Activated CD8-positive, alpha-beta memory T cell treated with anti-CD3 and anti-CD28 coated beads, Interleukin-2, amount 50 U/mL, for 24 hours (primary cell): ENCODE results near the gene ACRBP.

Source experiments
- DNase-seq: peaks from one replicate; pipeline ENCODE4 v3.0.0-alpha.2; 2020; ENCODE audit errors: extremely low read depth

ACRBP gene

GRCh38 chr12:6647083-6647604 is at the start of gene ACRBP:
TSS of gene ACRBP (minus strand) at chr12:6647432. CDS start at chr12:6647366, 66 bp downstream.
- no peak for DNase-seq

DNA sequence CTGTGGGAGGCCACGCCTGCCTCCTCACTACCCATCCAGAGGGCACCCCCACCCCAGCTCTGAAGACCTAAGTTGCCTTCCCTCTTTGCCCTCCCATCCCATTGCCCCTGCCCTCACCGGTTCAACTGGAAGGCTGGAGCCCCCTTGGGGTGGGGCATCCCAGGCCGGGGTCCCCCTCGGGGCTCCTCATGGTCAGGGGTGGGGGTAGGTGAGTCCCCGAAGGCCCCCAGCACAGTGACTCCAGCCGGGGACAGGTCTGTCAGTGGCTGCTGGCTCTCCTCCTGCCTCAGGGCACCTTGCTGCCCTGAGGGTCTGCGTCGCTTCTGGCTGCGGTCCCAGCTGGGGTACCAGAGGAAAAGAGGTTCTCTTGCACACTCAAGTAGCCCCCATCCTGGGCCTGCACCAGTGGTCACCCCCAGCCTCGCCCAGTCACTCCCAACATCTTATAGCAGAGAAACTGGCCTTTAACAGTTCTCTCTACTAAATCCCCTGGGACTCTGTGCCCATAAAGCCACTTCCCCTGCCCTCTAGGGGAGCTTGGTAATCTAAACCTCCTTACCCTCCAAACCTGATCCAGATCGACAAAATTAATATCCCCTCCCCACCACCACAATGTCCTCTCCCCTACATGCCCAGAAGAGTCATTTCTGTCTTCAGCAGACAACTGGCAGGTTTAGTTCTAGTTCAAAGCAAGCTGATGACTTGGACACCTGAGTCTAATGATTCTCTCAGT is 48.2 kb upstream of the ACRBP start:
- DNase-seq: no peak

DNA sequence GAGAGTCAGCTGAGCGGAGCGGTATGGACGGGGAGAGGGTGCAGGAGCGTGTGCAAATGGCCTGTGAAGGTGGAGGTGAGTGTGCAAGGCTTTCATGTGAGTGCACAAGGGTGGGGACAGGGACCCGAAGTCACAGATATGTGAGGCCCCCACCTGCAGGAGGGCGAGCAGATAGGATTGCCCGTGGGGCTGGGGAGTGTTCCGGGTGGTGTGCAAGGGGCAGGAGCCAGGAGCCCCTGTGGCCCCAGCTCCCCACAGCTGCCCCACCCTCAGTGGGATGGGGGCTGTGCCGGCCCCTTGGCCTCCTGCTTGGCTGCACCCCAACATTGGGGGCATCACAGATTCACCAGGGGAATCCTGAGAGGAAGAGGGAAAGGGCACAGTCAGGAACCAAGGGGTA is 47.5 kb upstream of the ACRBP start:
- no peak for DNase-seq

DNA sequence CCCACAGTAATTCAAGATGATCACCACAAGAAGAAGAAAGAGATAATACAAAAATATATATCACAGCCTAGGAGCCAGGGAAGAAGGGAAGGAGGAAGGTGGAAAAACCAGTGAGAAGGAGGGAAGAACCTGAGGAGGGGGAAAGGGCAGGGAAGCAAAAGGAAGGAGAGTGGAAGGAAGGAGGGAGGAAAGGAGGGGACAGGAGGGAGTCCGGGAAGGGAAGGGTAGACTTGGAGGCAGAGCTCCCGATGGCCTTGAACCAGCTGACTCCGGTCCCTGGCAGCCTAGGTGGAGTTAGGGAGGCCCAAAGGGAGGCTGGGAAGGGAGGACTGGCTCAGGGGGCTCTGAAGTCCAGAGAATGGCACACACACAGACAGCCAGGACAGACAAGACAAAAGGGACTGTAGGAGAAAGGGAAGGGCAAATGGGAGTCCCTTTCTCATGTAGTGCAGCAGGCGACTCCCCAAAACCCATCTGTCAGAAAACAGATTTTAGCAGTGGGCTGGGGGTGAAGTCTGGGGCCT is 46.7 kb upstream of the ACRBP start:
- DNase-seq: no peak

DNA sequence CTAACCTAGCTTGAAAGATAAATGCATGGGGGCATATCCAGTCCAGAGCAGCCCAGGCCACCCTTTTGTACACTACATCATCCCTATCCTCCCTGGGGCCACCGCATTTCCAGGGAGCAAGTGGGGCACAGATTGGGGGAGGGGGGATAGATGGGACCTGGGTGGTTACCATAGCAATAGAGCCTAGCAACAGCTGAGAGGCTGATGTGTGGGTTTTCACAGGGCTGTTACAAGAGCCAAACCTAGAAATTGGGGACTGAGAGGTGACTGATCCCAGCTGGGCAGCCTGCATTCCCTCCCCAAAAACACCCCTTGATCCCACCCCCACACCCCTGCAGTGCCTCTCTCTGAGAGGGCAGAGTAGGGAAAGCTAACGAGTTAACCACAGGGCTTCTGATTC is 45.7 kb upstream of the ACRBP start:
- DNase-seq: no peak

- DNase-seq: no peak
These were observed 44.2 kb upstream of the ACRBP start for GRCh38 chr12:6691473-6691872.

DNA sequence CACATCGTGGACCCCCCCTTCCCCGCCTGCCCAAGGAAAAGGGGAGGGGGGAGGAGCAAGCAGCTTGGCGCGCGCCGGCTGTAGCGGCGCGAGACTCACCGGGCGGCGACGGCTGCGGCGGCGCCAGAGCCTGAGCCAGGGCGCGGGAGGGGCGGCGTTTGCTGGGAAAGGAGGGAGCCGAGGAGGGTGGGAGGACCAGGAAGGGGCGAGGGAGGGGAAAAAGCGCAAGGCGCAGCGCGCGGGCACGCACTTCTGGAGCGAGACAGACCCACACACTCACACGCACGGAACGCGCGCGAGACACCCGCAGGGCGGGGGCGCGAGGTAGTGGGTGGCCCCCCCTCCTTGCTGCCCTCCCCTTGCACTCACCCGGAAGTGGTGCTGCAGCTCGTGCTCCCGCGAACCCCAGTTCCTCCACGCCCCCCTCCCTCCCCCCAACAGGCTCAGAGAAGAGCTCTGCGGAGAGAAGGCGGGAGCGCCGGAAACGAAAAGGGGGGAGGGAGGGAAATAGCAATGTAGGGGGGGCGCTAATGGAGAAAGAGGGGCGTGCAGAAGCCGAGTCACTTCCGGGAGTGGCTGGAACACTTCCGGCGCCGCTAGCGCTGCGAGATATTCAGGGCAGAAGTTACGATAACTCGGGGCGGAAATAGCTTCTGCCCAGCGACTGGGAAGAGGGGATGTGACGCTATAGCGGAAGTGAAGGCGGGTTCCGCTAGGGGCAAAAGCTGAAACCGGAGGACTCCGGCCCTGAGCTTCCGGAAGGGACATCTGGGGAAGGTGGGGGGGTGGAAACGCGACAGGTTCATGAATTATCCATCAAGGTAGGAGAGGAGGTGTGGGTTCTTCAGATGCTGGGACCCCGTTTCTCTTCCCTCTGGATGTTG is 42.0 kb upstream of the ACRBP start, which contains the start of gene ZNF384:
TSS of gene ZNF384 (minus strand) at position 377 of the 884 bp plus-strand sequence. CDS start 9,855 bp downstream, outside the sequence.
- DNase-seq: peak; percentile 94

- DNase-seq: no peak
These were observed 41.3 kb upstream of the ACRBP start for GRCh38 chr12:6688543-6688998.

DNA sequence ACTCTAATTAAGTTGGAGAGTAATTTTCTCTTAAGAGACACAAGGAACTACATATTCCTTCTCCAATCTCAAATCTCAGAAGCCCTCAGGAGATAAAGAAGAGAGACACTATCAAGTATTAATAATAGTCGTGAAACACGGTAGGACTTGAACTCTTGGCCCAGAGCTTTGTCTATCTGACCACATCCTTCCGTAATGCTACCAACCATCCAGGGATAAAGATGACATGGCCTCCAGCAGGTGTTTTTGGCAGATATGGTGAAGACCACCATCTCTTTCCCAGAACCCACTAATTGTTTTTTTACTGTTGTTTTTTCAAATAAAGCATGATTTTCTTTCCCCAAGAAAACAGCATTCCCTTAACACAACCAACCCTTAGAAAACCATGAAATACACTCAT is 38.6 kb upstream of the ACRBP start:
- no peak for DNase-seq

- DNase-seq: no peak
These were observed 37.4 kb upstream of the ACRBP start for GRCh38 chr12:6684609-6685008.

GRCh38 chr12:6676962-6677361 is 29.7 kb upstream of the ACRBP start:
- DNase-seq: no peak

DNA sequence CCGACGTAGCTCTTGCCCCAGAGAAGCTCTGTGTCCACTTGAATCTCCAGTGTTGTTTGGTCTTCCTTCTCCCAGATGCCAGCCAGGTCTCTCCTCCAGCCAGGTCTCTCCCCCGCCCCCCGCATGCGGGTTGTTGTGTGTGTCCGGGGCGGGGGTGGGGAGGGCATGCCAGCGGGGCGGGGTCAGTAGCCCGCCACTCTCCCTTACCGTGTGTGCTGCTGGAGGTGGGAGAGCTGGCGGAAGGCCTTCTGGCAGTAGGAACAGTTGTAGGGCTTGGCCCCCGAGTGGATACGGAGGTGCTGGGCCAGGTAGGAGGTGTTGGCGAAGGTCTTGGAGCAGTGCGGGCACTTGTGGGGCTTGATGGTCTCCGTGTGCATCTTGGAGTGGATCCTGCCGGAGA is 24.9 kb upstream of the ACRBP start:
- DNase-seq: no peak

GRCh38 chr12:6667559-6668210 is 20.5 kb upstream of the ACRBP start:
- DNase-seq: no peak

DNA sequence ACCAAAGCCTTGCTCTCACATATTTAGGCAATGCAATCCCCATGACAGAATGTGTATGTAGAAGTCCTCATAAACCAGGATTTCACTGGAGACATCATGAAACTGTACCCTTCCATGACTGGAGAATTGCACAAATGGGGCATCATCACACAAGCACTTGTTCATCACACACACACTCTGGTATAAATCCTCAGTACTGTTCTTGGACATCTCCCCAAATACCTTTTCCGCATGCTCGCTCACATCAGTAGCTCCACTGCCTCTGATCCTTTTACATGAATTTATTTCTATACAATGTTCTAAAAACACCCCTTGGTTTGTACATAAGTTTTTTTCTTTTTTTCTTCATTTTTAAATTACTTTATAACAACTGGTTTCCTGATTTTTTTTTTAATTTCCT is 19.0 kb upstream of the ACRBP start:
- DNase-seq: no peak

DNA sequence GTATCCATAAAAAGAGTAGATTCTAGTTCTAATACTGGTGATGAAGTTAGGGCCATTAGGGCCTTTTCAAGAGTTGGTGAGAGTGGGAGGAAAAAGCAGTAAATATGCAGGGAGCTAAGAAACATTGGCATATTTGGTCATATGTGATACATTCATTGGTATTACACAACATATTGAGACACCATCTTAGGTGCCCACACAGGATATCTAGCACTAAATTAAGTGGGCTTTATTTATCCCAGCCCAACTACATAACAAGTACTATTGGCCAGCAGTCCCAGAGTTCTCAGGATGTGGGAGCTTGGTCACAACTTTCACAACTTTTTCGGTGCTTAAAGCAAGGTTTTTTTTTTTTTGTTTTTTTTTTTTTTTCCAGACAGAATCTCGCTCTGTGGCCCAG is 17.7 kb upstream of the ACRBP start:
- no peak for DNase-seq

DNA sequence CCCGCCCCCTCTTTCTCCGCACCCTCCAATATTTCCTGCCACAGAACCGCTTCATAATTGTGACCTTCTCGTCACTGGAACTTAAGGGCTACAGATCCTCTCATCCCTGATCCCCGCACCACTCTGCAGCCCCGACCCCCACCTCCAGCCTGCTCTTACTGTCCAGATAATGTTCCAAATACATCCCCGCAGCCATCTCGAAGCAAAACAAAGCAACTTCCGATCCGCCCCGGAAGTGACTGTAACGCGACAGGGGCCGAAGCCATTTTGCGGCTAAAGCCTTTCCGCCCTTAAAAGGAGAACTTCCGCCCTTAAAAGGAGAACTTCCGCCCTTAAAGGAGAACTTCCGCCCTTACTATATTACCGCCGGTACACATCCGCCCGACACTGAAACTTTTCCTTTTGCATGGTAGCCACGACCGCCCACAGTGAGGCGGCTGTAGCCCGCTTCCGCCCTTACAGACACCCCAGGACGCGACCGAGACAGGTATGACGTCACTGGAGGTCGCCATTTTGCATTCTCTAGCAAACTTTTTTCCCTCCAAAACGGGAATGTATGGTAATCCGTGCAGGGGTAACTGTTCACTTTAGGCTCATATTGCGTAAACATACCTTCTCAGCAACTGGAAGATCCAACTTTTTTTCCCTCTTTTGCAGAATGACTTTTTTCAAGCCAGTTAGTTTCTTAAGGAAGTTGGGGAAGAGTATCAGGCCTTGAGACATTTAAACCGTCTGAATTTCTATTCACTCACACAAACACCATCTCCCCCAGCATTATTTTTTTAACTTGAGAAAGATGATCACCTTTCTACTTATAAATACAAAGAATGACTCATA is 15.9 kb upstream of the ACRBP start, which contains the start of gene ING4:
TSS of gene ING4 (minus strand) at position 214 of the 837 bp plus-strand sequence. CDS start at position 196, 18 bp downstream.
- peak; percentile 88 for DNase-seq

DNA sequence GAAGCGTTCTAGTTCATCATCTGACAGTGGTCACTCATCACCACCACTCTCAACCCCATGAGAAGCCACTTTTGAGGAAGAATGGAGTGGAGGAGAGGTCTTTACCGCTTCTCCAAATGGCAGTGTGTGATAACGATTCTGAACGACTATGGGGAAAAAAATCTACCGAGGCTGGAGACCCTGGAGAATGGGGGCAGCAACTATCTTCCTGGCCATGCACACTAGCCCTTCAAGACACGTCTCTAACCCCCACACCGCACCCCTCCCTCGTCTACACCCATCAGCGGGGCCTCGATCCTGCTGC is 15.3 kb upstream of the ACRBP start:
- no peak for DNase-seq

DNA sequence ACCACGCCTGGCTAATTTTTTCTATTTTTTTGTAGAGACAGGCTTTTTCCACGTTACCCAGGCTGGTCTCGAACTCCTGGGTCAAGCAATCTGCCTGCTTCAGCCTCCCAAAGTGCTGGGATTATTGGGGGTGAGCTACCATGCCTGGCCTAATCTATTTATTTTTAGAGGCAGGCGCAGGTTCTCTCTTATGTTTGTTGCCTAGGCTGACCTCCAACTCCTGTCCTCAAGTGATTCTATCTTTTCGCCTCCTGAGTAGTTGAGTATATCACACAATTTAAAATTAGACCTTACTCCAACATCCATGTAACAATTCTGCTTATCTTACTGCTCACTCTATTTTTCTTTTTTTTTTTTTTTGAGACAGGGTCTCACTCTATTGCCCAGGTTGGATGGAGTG is 6.8 kb upstream of the ACRBP start:
- no peak for DNase-seq

DNA sequence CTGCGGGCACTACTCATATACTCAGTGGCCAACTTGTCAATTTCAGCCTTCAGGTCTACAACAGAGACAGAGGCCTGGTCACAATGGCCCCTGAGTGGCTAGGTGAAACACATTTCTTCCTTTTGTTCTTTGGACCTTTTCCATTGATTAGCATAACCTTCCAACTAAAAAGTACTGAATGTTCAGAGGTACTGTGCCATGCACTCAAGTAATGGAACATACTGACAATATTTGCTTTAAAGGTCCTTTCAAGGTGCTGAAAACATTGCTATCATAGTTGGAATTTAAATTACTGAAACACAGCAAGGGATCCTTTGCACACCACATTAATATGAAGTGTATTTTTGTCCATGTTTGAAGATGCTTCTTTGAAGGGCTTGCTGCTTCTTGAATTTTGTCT is 6.1 kb upstream of the ACRBP start:
- no peak for DNase-seq

DNA sequence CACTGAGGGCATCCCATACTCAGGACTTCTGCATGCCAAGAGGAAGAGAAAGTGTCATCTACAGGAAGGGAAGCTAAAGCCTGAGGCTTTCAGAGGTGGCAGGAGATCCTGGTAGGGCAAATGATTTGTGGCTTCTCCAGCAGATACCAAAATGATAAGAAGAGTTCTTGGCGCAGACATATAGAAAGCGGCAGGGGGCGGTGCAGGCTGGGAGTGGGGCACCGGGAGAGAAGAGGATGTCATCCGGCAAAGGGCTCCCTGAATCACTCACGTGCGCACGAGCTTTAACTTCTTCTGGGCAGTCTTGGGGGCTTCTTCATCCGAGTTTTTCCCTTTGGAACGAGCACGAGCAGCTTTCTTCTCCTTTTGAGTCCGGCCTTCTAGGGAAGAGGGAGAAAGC is 5.2 kb upstream of the ACRBP start:
- DNase-seq: no peak

DNA sequence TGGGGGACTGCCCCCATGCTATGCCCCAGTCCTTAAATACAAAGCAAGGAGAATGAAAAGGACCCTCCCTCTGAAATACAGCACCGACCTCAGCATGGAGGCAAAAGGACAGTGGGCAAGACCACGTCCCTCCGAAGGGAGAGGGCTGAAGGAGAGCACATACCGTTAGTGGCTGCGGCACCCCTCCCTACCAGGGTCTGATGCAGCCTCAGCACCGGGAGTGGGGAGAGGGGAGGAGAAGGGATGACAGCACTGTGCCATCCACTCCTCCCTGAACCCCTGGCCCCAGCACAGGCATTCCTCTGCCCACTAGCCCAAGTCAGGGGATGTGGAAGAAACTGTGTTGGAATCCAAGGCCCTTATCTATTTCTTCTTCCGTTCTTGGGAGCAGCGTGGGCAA is 3.6 kb upstream of the ACRBP start:
- DNase-seq: no peak
